SK-MEL-5 (cell line): Measurements from ENCODE around the gene CCDC148. TPM values are rescaled to one million over a fixed set of nuclear protein-coding genes. Genes with fewer than 3 reads are reported as not detected.

ENCODE experiments used
- DNase-seq: peaks from one replicate; pipeline ENCODE4 v3.0.0-alpha.2; 2016; ENCODE audit warnings: low read depth, low spot score
- in situ Hi-C: cut with HindIII; loops from 2 replicates; pipeline ENCODE4 v1.10.0; 2016; ENCODE audit warnings: low sequenced_read_pairs, high pct_unique_total_duplicates, low pct_unique_long_range_greater_than_20kb
- polyA plus RNA-seq, 2 experiments: library from polyadenylated mRNA; depleted of rRNA; stranded (reverse); fragments of >200 nt; gene quantifications; 2 replicates each; pipeline ENCODE4 v1.2.3, GENCODE V29; 2015
- total RNA-seq: library from RNA; depleted of rRNA; stranded (reverse); fragments of >200 nt; shearing (Covaris generic); gene quantifications from 2 replicates; pipeline ENCODE4 v1.2.3, GENCODE V29; 2014; rRNA removed

CCDC148 gene
- total RNA-seq: 0.13 TPM in 1 of 2 replicates, not detected in the other
- not detected in 2 replicates for polyA plus RNA-seq (2015; cell fraction: cytosol; rRNA removed)
- polyA plus RNA-seq (2015; cell fraction: nucleus; rRNA removed): 0.51 TPM in 1 of 2 replicates, not detected in the other

GRCh38 chr2:158456309-158457066, at the start of gene CCDC148, which contains the start of gene PKP4:
Gene CCDC148 (minus strand): TSS chr2:158456753. CDS start chr2:158456439, 314 bp downstream.
Gene PKP4 (plus strand): TSS chr2:158456952. CDS start chr2:158533185, 76,233 bp downstream.
- DNase-seq: peak; percentile 91
- in situ Hi-C loops: no loop called here

DNA sequence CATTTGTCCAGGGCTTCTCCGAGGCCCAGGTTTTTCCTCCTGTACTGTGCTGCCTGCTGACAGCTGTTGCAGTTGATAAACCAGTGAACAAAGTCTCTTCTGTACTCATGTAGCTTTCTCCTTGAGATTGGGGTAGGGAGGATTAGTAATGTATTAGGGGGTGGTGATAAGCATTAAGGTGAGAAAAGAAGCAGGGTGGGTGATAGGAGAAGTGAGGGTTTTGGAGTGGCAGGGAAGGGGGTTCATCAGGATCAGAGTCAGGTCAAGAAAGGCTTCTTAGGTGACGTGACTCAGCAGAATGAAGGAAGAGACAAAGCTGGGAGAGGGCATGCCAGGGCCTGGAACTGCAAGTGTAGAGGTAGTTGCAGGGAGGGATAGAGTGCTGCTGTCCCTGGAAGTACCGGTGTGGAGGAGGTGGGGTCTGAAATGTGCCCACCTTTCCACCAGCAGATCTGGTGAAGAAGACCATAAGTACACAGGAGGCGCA, 48.9 kb upstream of the CCDC148 start:
- in situ Hi-C loops: no loop called here
- no peak for DNase-seq

DNA sequence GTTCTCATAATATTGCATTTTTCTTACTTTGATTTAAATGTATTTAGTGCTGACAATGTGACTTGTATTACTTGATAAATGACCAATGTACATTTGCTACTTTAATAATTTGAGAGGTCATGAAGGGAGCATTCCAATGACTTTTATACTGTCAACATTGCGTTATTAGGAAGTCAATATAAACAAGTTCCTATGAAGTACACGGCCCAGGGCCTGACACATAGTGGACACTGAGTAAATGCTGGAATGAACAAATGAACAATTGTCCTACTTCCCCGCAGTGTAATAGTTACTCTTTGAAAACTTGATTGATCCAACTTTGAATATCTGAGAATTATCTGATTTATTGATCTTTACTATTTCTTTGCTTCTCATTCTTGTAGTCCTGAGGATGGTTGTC, 47.5 kb upstream of the CCDC148 start:
- in situ Hi-C loops: no loop called here
- DNase-seq: no peak

- in situ Hi-C loops: no loop called here
- DNase-seq: no peak
Observed at GRCh38 chr2:158502974-158503373, 46.4 kb upstream of the CCDC148 start.

DNA sequence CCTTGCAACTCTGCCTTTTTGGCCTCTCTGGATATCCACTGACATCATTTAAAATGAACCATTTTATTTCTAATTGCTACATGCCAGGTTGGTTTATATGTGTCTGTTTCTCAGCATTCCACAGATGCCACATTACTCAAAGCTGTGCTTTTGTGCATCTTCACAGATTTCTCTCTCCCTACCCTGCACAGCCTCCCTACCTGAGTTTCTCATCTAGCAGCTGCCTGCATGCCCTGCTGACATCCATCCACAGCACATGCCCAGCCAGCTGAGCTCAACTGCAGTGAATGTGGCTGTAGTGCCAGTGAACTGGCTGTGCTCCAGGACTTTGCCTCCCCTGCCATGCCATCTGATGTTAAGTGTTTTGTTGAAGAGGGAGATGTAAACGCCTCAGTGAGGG, 44.7 kb upstream of the CCDC148 start:
- in situ Hi-C loops: no loop called here
- DNase-seq: no peak

- no peak for DNase-seq
- in situ Hi-C loops: no loop called here
Observed at GRCh38 chr2:158500333-158500732, 43.8 kb upstream of the CCDC148 start.

DNA sequence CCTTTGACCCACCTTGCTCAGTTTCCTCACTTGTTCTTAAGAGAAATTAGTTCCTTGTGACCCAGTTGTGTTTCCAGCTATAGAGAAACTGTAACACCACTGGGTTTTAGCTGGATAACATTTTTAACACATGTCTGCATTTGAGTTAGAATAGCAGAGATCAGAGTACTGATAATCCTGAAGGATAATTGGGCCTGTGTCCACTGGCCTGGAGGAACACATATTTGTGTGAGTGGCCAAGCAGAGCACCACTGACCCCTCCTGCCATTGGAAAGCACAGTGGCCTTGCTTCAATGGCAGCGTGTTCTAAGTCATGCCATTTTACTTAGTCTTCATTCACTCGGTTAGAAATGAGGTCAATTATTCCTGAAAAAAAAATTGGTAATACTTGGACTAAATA, 42.8 kb upstream of the CCDC148 start:
- in situ Hi-C loops: no loop called here
- no peak for DNase-seq

DNA sequence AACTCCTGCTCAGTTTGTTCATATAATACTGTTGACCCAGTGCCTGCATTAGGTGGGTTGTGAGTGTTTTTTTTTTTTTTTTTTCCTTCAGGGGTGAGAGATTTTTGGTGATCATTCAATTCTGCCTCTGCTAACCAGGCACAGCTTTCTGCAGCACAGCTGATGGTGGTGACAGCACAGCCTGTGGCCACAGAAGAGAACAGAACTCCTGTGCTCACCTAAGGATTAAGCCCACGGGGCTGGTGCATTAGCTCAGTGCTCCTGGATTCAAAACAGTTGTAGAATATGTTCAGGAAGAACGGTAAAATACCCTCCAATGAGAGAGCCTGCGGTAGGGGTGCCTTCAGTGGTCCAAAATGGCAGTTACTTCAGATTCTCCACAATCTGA, 42.2 kb upstream of the CCDC148 start:
- in situ Hi-C loops: no loop called here

GRCh38 chr2:158498043-158498748, 41.6 kb upstream of the CCDC148 start:
- in situ Hi-C loops: no loop called here

More for the DNA sequence above, 42.2 kb upstream of the CCDC148 start:
- no peak for DNase-seq

GRCh38 chr2:158497486-158497885, 40.9 kb upstream of the CCDC148 start:
- no peak for DNase-seq
- in situ Hi-C loops: no loop called here

More at GRCh38 chr2:158498043-158498748, 41.6 kb upstream of the CCDC148 start:
- DNase-seq: no peak

DNA sequence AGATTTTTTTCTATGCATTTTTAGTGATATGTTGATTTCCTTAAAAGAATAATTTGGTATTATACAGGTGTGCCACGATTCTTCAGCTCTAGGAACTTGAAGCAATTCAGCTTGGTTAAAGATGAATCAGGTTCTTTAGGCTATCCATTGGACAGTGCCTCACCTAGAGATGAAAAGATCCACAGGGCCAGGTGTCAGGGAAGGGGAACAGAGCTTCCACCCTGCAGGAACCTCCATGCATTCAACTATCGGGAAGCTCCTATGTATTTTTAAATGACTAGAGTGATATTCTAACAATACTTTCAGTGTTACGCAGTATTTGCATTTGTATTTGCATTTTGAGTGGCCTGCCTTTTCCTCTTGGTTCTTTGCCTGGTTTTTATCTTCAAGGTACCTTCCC, 40.4 kb upstream of the CCDC148 start:
- DNase-seq: no peak
- in situ Hi-C loops: no loop called here

DNA sequence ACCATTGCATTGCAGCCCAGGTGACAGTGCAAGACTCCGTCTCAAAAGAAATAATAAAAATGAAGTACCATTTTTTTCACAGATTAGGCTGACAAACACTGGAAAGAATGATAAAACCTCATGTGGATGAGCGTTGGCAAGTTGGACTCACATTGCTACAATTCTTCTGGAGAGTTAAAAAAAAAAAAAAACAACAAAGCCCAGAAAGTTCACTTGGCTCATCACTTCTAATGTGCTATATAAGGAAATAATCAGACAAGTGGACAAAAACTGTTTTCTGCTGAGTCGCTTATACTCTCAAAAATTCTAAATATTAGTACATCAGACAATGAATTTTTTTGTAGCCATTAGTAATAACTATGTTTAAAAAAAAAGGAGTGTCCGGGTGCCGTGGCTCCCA, 38.6 kb upstream of the CCDC148 start:
- in situ Hi-C loops: no loop called here

GRCh38 chr2:158493458-158493857, 36.9 kb upstream of the CCDC148 start:
- DNase-seq: no peak
- in situ Hi-C loops: no loop called here

More for the DNA sequence above, 38.6 kb upstream of the CCDC148 start:
- no peak for DNase-seq

DNA sequence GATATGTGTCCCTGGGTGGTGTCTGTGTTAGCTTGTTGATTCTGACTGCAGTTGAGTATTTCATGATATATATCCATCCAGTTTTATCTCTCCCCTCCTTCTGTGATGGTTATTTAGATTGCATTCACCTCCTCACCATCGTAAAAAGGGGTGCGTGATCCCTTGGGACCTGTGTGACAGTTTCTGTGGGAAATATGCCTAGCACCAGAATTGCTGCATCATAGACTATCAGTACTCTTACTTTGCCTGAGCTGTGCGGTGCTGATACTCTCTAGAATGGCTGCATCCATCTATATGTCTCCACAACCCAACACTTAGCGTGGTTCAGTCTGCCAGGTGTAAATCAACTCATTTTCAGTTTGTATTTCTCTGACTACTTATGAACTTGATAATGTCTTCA, 34.5 kb upstream of the CCDC148 start:
- DNase-seq: no peak
- in situ Hi-C loops: no loop called here

GRCh38 chr2:158489366-158490112, 33.0 kb upstream of the CCDC148 start:
- in situ Hi-C loops: no loop called here
- DNase-seq: no peak

- in situ Hi-C loops: no loop called here
- peak; percentile 22 for DNase-seq
Observed at GRCh38 chr2:158488442-158489216, 32.1 kb upstream of the CCDC148 start.

GRCh38 chr2:158487419-158487818, 30.9 kb upstream of the CCDC148 start:
- DNase-seq: no peak
- in situ Hi-C loops: no loop called here
